NCI-H526 (cell line): Measurements from ENCODE around the gene FOXP4.
A peak's percentile ranks its signal among the peaks of the same experiment; 100 is the strongest.

Experiments
- DNase-seq, 2 experiments: peaks; one replicate each; lab custom pipeline; 2025; lab: John Stamatoyannopoulos, UW

Gene FOXP4

GRCh38 chr6:41545703-41546474, at the start of gene FOXP4:
FOXP4 (plus strand) TSS chr6:41546381; CDS start chr6:41565761, 19,380 bp downstream.
- DNase-seq, result peak; percentile 90 to 97

- no peak for DNase-seq
Measured at GRCh38 chr6:41497573-41497972, 48.6 kb upstream of the FOXP4 start.

- DNase-seq, result no peak
Measured at GRCh38 chr6:41497994-41498393, 48.2 kb upstream of the FOXP4 start.

GRCh38 chr6:41498968-41499599, 47.1 kb upstream of the FOXP4 start:
- DNase-seq, result peak; percentile 40 to 57

GRCh38 chr6:41500561-41500960, 45.6 kb upstream of the FOXP4 start:
- no peak for DNase-seq

GRCh38 chr6:41502566-41502916, 43.6 kb upstream of the FOXP4 start:
- no peak for DNase-seq

GRCh38 chr6:41502917-41503671, 43.1 kb upstream of the FOXP4 start:
- DNase-seq, result no peak

- peak in 1 of 2 experiments; percentile 34 for DNase-seq
Measured at GRCh38 chr6:41503827-41504465, 42.2 kb upstream of the FOXP4 start.

GRCh38 chr6:41504466-41505121, 41.6 kb upstream of the FOXP4 start:
- DNase-seq, result no peak

- DNase-seq, result peak in 1 of 2 experiments; percentile 51
Measured at GRCh38 chr6:41505122-41506049, 40.8 kb upstream of the FOXP4 start.

GRCh38 chr6:41508479-41508878, 37.7 kb upstream of the FOXP4 start:
- DNase-seq, result no peak

- no peak for DNase-seq
Measured at GRCh38 chr6:41509580-41509979, 36.6 kb upstream of the FOXP4 start.

- DNase-seq, result no peak
Measured at GRCh38 chr6:41511443-41512060, 34.6 kb upstream of the FOXP4 start.

GRCh38 chr6:41512146-41512701, 34.0 kb upstream of the FOXP4 start:
- DNase-seq, result no peak

- no peak for DNase-seq
Measured at GRCh38 chr6:41515995-41516394, 30.2 kb upstream of the FOXP4 start.

GRCh38 chr6:41518118-41518517, 28.1 kb upstream of the FOXP4 start:
- no peak for DNase-seq

- DNase-seq, result no peak
Measured at GRCh38 chr6:41519305-41519744, 26.9 kb upstream of the FOXP4 start.

- no peak for DNase-seq
Measured at GRCh38 chr6:41519745-41520699, 26.2 kb upstream of the FOXP4 start.
